NB4 (cell line): ENCODE measurements around the gene GALK2.

Experiments used
- CTCF ChIP-seq: IDR thresholded peaks from one replicate; pipeline ENCODE4 v1.5.1; 2012; ENCODE audit warnings: low read depth, low read length
- MAX ChIP-seq: IDR thresholded peaks from 2 replicates; pipeline ENCODE4 v1.6.1; 2011; ENCODE audit warnings: low read depth, low read length

- TF ChIP-seq CTCF = no peak
- no peak for TF ChIP-seq MAX
These were observed 30.3 kb downstream of the GALK2 start for GRCh38 chr15:49200347-49200746.
